ENCODE data around the gene NSMCE3. TPM values are rescaled to one million over a fixed set of nuclear protein-coding genes. Genes with fewer than 3 reads are reported as not detected.

The NSMCE3 gene
- total RNA-seq, 1 donor from 2014 or later = 9.3 TPM

- H3K27me3 Mint-ChIP-seq (ENCODE audit: low read depth) = peaks cover 4% of the 10 kb centered on the region
- DNase-seq (ENCODE audit: low spot score in 2 of 2, unreplicated experiment in 2 of 2) = no peak
- no peak overlapping the region for H3K4me3 Mint-ChIP-seq
- peaks cover 4% of the 10 kb centered on the region for H3K9me3 Mint-ChIP-seq
- TF ChIP-seq CTCF (IDR thresholded peaks at IDR 0.05; ENCODE audit: unreplicated experiment) = no peak
- H3K27ac Mint-ChIP-seq = no peak overlapping the region
- no peaks in the 10 kb centered on the region for H3K4me1 Mint-ChIP-seq
- H3K36me3 Mint-ChIP-seq = no peaks in the 10 kb centered on the region
Measured at GRCh38 chr15:29242456-29243242, 27.0 kb downstream of the NSMCE3 start.

GRCh38 chr15:29241207-29241606, 28.4 kb downstream of the NSMCE3 start:
- Mint-ChIP-seq H3K27me3 (ENCODE audit: low read depth) (peaks cover 5% of the 10 kb centered on the region), H3K36me3 (no peaks in the 10 kb centered on the region)

GRCh38 chr15:29239395-29239794, 30.2 kb downstream of the NSMCE3 start:
- TF ChIP-seq CTCF (IDR thresholded peaks at IDR 0.05; ENCODE audit: unreplicated experiment) = no peak
- H3K27ac Mint-ChIP-seq = no peak overlapping the region

More at GRCh38 chr15:29241207-29241606, 28.4 kb downstream of the NSMCE3 start:
- peaks cover 6% of the 10 kb centered on the region for H3K9me3 Mint-ChIP-seq
- H3K27ac Mint-ChIP-seq = no peak overlapping the region
- no peak for TF ChIP-seq CTCF (IDR thresholded peaks at IDR 0.05; ENCODE audit: unreplicated experiment)
- DNase-seq (ENCODE audit: low spot score in 2 of 2, unreplicated experiment in 2 of 2) = no peak
- H3K4me1 Mint-ChIP-seq = no peaks in the 10 kb centered on the region
- no peak overlapping the region for H3K4me3 Mint-ChIP-seq

GRCh38 chr15:29233566-29233965, 36.1 kb downstream of the NSMCE3 start:
- Mint-ChIP-seq H3K27me3 (ENCODE audit: low read depth) (peaks cover 12% of the 10 kb centered on the region), H3K27ac (no peak overlapping the region), H3K9me3 (peaks cover 26% of the 10 kb centered on the region), H3K4me1 (no peaks in the 10 kb centered on the region), H3K36me3 (no peaks in the 10 kb centered on the region), H3K4me3 (no peak overlapping the region)
- DNase-seq (ENCODE audit: low spot score in 2 of 2, unreplicated experiment in 2 of 2) = no peak
- TF ChIP-seq CTCF (IDR thresholded peaks at IDR 0.05; ENCODE audit: unreplicated experiment) = no peak

More at GRCh38 chr15:29239395-29239794, 30.2 kb downstream of the NSMCE3 start:
- peaks cover 4% of the 10 kb centered on the region for H3K27me3 Mint-ChIP-seq (ENCODE audit: low read depth)
- H3K4me1 Mint-ChIP-seq = no peaks in the 10 kb centered on the region
- DNase-seq (ENCODE audit: low spot score in 2 of 2, unreplicated experiment in 2 of 2) = no peak
- no peak overlapping the region for H3K4me3 Mint-ChIP-seq
- no peaks in the 10 kb centered on the region for H3K36me3 Mint-ChIP-seq
- peaks cover 21% of the 10 kb centered on the region for H3K9me3 Mint-ChIP-seq

- Mint-ChIP-seq H3K36me3 (no peaks in the 10 kb centered on the region), H3K9me3 (no peaks in the 10 kb centered on the region), H3K27me3 (ENCODE audit: low read depth) (peaks cover 9% of the 10 kb centered on the region), H3K4me3 (no peak overlapping the region), H3K4me1 (peaks cover 27% of the 10 kb centered on the region), H3K27ac (no peak overlapping the region)
- TF ChIP-seq CTCF (IDR thresholded peaks at IDR 0.05; ENCODE audit: unreplicated experiment) = no peak
- no peak for DNase-seq (ENCODE audit: low spot score in 2 of 2, unreplicated experiment in 2 of 2)
Measured at GRCh38 chr15:29226436-29227208, 43.0 kb downstream of the NSMCE3 start.

All from mesothelial cell of epicardium (in vitro differentiated cells).